ENCODE results near the gene PCGF5. TPM values are rescaled to one million over a fixed set of nuclear protein-coding genes. Genes with fewer than 3 reads are reported as not detected.
"Not testable (repeated sequence)": the region's sequence is repeated elsewhere in the genome, so short reads cannot be mapped to it uniquely, and the experiment has no call there.

PCGF5 gene
- total RNA-seq, 2 experiments from 2014 or later, result 57.7 to 58.4 TPM

DNA sequence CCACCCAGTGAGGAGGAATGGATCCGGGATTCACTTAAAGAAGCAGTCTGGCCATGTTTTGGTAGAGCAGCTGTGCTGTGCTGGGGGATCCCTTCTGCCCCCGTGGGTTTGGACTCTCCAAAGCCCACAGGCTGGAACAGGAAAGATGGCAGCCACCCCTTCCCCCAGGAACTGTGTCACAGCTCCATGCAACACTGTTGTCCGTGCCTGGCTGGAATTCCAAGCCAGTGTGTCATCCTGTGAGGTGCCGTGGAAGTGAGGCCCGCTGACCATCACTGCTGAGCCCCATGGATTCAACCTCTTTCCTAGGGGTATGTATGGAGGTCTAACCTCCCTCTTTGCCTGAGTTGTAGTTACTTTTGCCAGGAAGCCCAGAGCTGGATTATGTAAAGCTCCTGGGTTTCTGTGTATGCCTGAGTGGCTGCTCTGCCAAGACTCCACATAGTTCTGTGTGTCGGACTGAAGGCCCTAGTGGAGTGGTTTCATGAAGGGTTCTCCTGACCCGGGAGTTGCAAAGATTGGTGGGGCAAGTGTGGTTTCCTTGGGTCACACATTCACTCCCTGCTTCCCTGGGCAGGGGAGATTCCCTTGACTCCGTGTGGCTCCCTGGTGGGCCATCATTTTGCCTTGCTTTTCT is 35.1 kb upstream of the PCGF5 start:
- Mint-ChIP-seq H3K4me1 (ENCODE audit: low read depth) (peaks cover 89% of the 10 kb centered on the region), H3K4me3 (no peak overlapping the region), H3K9me3 (peaks cover 6% of the 10 kb centered on the region)

GRCh38 chr10:91187156-91187555 is 33.3 kb upstream of the PCGF5 start:
- CTCF ChIA-PET, result interaction anchor here (1.1 kb wide), 1 partner anchor 14 kb away, joined by 3 read pairs; no protein-coding TSS in a partner anchor

More for the DNA sequence above, 35.1 kb upstream of the PCGF5 start:
- Mint-ChIP-seq H3K36me3 (ENCODE audit: low read depth) (peaks cover 37% of the 10 kb centered on the region), H3K27ac (peak overlapping the region; percentile 9), H3K27me3 (no peaks in the 10 kb centered on the region)
- H3K9me3 ChIP-seq (ENCODE audit: control insufficient read depth in 1 of 2, insufficient read depth in 1 of 2, low read length in 2 of 2), result no peaks in the 10 kb centered on the region
- peaks cover 20% of the 10 kb centered on the region for H3K4me1 ChIP-seq (ENCODE audit: insufficient read depth, low read length)
- DNase-seq (no peak), ATAC-seq (ENCODE audit: poor library complexity) (no peak)
- H3K27ac ChIP-seq (ENCODE audit: low read depth in 1 of 2, low read length in 2 of 2), result no peak overlapping the region
- CTCF ChIA-PET, result no interaction called here
- POLR2A ChIA-PET, result interaction anchor here (1.0 to 2.4 kb wide), 2 partner anchors 20 to 22 kb away, joined by 3 to 11 read pairs; no protein-coding TSS in a partner anchor
- intact Hi-C loops (cut with DNase I, micrococcal nuclease), result no loop called here
- no peak overlapping the region for H3K4me3 ChIP-seq (ENCODE audit: low read length)
- no peak for TF ChIP-seq CTCF (IDR thresholded peaks at IDR 0.05)
- peaks cover 8% of the 10 kb centered on the region for H3K36me3 ChIP-seq (ENCODE audit: insufficient read depth, low read length)
- no peaks in the 10 kb centered on the region for H3K27me3 ChIP-seq (ENCODE audit: control insufficient read depth in 1 of 2, insufficient read depth in 2 of 2, low read length in 2 of 2)

DNA sequence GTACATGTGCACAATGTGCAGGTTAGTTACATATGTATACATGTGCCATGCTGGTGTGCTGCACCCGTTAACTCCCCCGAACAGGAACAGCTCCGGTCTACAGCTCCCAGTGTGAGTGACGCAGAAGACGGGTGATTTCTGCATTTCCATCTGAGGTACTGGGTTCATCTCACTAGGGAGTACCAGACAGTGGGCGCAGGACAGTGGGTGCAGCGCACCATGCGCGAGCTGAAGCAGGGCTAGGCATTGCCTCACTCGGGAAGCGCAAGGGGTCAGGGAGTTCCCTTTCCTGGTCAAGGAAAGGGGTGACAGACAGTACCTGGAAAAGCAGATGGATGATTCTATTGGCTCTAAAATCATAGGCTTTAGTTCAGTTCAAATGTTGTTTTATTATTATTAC is 32.5 kb upstream of the PCGF5 start:
- CTCF ChIA-PET; H3K27me3 ChIP-seq (ENCODE audit: control insufficient read depth in 1 of 2, insufficient read depth in 2 of 2, low read length in 2 of 2); H3K27ac ChIP-seq (ENCODE audit: low read depth in 1 of 2, low read length in 2 of 2); ATAC-seq (ENCODE audit: poor library complexity); H3K9me3 Mint-ChIP-seq; DNase-seq; H3K36me3 ChIP-seq (ENCODE audit: insufficient read depth, low read length); H3K27me3 Mint-ChIP-seq; H3K4me3 ChIP-seq (ENCODE audit: low read length); intact Hi-C loops (cut with DNase I, micrococcal nuclease); H3K27ac Mint-ChIP-seq; H3K4me3 Mint-ChIP-seq; H3K9me3 ChIP-seq (ENCODE audit: control insufficient read depth in 1 of 2, insufficient read depth in 1 of 2, low read length in 2 of 2): not testable (repeated sequence)
- Mint-ChIP-seq H3K4me1 (ENCODE audit: low read depth) (peaks cover 86% of the 10 kb centered on the region), H3K36me3 (ENCODE audit: low read depth) (peaks cover 17% of the 10 kb centered on the region)
- peaks cover 22% of the 10 kb centered on the region for H3K4me1 ChIP-seq (ENCODE audit: insufficient read depth, low read length)
- POLR2A ChIA-PET, result interaction anchor here (2.4 kb wide), 1 partner anchor 25 kb away, joined by 11 read pairs; no protein-coding TSS in a partner anchor

More at GRCh38 chr10:91187156-91187555, 33.3 kb upstream of the PCGF5 start:
- H3K27ac Mint-ChIP-seq, result no peak overlapping the region
- Histone ChIP-seq H3K4me3 (ENCODE audit: low read length) (no peak overlapping the region), H3K4me1 (ENCODE audit: insufficient read depth, low read length) (peaks cover 20% of the 10 kb centered on the region), H3K27ac (ENCODE audit: low read depth in 1 of 2, low read length in 2 of 2) (no peak overlapping the region), H3K27me3 (ENCODE audit: control insufficient read depth in 1 of 2, insufficient read depth in 2 of 2, low read length in 2 of 2) (no peaks in the 10 kb centered on the region), H3K9me3 (ENCODE audit: control insufficient read depth in 1 of 2, insufficient read depth in 1 of 2, low read length in 2 of 2) (no peaks in the 10 kb centered on the region), H3K36me3 (ENCODE audit: insufficient read depth, low read length) (peaks cover 8% of the 10 kb centered on the region)
- H3K36me3 Mint-ChIP-seq (ENCODE audit: low read depth), result peaks cover 26% of the 10 kb centered on the region
- no peak overlapping the region for H3K4me3 Mint-ChIP-seq
- H3K4me1 Mint-ChIP-seq (ENCODE audit: low read depth), result peaks cover 87% of the 10 kb centered on the region
- no peaks in the 10 kb centered on the region for H3K27me3 Mint-ChIP-seq
- DNase-seq (no peak), ATAC-seq (ENCODE audit: poor library complexity) (no peak)
- H3K9me3 Mint-ChIP-seq, result peaks cover 4% of the 10 kb centered on the region
- intact Hi-C loops (cut with DNase I, micrococcal nuclease), result no loop called here
- POLR2A ChIA-PET, result interaction anchor here (2.4 kb wide), 1 partner anchor 24 kb away, joined by 11 read pairs; no protein-coding TSS in a partner anchor
- no peak for TF ChIP-seq CTCF (IDR thresholded peaks at IDR 0.05)
